PC-9 (cell line): ENCODE measurements around the gene FRAT2.

Experiments
- EZH2 ChIP-seq: fragments of 200-600 bp; sonication (generic); IDR thresholded peaks from 2 replicates; pipeline ENCODE4 v1.8.0; 2017; ENCODE audit warnings: antibody characterized with exemption, low read depth
- TF ChIP-seq, protein P1 (sequence below): fragments of 200-600 bp; sonication (generic); conservative IDR thresholded peaks from 2 replicates; pipeline ENCODE4 v1.6.1; 2017; ENCODE audit warnings: mixed run types, antibody characterized with exemption, mild to moderate bottlenecking, moderate library complexity

GRCh38 chr10:97291357-97292096 lies 43.0 kb downstream of the FRAT2 start:
- TF ChIP-seq EZH2: no peak
- TF ChIP-seq, protein P1, sequence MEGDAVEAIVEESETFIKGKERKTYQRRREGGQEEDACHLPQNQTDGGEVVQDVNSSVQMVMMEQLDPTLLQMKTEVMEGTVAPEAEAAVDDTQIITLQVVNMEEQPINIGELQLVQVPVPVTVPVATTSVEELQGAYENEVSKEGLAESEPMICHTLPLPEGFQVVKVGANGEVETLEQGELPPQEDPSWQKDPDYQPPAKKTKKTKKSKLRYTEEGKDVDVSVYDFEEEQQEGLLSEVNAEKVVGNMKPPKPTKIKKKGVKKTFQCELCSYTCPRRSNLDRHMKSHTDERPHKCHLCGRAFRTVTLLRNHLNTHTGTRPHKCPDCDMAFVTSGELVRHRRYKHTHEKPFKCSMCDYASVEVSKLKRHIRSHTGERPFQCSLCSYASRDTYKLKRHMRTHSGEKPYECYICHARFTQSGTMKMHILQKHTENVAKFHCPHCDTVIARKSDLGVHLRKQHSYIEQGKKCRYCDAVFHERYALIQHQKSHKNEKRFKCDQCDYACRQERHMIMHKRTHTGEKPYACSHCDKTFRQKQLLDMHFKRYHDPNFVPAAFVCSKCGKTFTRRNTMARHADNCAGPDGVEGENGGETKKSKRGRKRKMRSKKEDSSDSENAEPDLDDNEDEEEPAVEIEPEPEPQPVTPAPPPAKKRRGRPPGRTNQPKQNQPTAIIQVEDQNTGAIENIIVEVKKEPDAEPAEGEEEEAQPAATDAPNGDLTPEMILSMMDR: no peak
